Dermis blood vessel endothelial cell (primary cell): Measurements from ENCODE around the gene MYO1A. TPM values are rescaled to one million over a fixed set of nuclear protein-coding genes. Genes with fewer than 3 reads are reported as not detected.

Experiments used
- DNase-seq: peaks from one replicate; pipeline ENCODE4 v3.0.0; 2010
- total RNA-seq: library from RNA; depleted of rRNA; stranded (reverse); fragments of >200 nt; gene quantifications from 2 replicates; pipeline ENCODE4 v1.2.3, GENCODE V29; 2014

The MYO1A gene
- total RNA-seq = not detected in 2 replicates

GRCh38 chr12:57049890-57050289 is at the start of gene MYO1A:
TSS of gene MYO1A (minus strand) at chr12:57050129. CDS start at chr12:57048323, 1,806 bp downstream.
- peak; percentile 13 for DNase-seq

GRCh38 chr12:57099047-57099714 is 49.3 kb upstream of the MYO1A start:
- no peak for DNase-seq

- DNase-seq = no peak
Observed at GRCh38 chr12:57098546-57098945, 48.6 kb upstream of the MYO1A start.

- no peak for DNase-seq
Observed at GRCh38 chr12:57097554-57097835, 47.6 kb upstream of the MYO1A start.

- no peak for DNase-seq
Observed at GRCh38 chr12:57096748-57097553, 47.0 kb upstream of the MYO1A start.

- DNase-seq = no peak
Observed at GRCh38 chr12:57096099-57096572, 46.2 kb upstream of the MYO1A start.

GRCh38 chr12:57095440-57095839 is 45.5 kb upstream of the MYO1A start:
- no peak for DNase-seq

GRCh38 chr12:57094208-57095160 is 44.6 kb upstream of the MYO1A start:
- no peak for DNase-seq

GRCh38 chr12:57093415-57094207 is 43.7 kb upstream of the MYO1A start:
- DNase-seq = peak; percentile 70

GRCh38 chr12:57092876-57093414 is 43.0 kb upstream of the MYO1A start:
- DNase-seq = no peak

GRCh38 chr12:57092529-57092862 is 42.6 kb upstream of the MYO1A start:
- DNase-seq = no peak

GRCh38 chr12:57091638-57092528 is 42.0 kb upstream of the MYO1A start:
- no peak for DNase-seq

GRCh38 chr12:57090924-57091637 is 41.2 kb upstream of the MYO1A start:
- no peak for DNase-seq

GRCh38 chr12:57090490-57090889 is 40.6 kb upstream of the MYO1A start:
- DNase-seq = no peak

- DNase-seq = peak; percentile 76
Observed at GRCh38 chr12:57089271-57090245, 39.6 kb upstream of the MYO1A start.

GRCh38 chr12:57088354-57089270 is 38.7 kb upstream of the MYO1A start, which contains the start of gene NAB2:
TSS of gene NAB2 (plus strand) at chr12:57089114. CDS start at chr12:57089272, 158 bp downstream.
- peak; percentile 93 for DNase-seq

GRCh38 chr12:57087691-57088353 is 37.9 kb upstream of the MYO1A start:
- peak; percentile 93 for DNase-seq
